Renal cortical epithelial cell (primary cell): ENCODE data around the gene ANO9. TPM values are rescaled to one million over a fixed set of nuclear protein-coding genes. Genes with fewer than 3 reads are reported as not detected.

Experiments used
- DNase-seq: peaks from one replicate; pipeline ENCODE4 v3.0.0-alpha.2; 2011; ENCODE audit warnings: low read depth
- total RNA-seq: library from RNA; depleted of rRNA; stranded (reverse); fragments of >200 nt; gene quantifications from 2 replicates; pipeline ENCODE4 v1.2.3, GENCODE V29; 2014

ANO9 gene
- total RNA-seq, 1 donor from 2014 or later: 10.8 TPM

DNA sequence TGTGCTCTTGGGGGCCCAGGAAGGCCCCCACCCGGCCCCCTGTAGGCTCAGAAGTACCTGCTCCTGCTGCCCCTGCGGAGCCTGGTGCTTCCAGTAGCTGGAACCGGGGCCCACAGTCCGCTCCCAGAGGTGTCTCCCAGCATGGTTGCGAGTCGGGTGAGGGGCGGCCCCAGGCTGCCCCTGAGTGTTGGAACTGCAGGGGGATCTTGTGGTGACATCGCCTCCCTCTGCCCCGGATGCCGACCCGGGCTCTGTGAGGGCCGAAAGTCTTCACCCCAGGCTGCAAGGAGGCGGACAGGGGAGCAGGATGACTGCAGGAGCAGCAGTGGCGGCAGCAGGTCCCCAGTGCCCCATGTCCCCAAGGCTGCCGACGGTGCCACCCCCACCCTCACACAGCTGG is 57.3 kb downstream of the ANO9 start:
- no peak for DNase-seq

DNA sequence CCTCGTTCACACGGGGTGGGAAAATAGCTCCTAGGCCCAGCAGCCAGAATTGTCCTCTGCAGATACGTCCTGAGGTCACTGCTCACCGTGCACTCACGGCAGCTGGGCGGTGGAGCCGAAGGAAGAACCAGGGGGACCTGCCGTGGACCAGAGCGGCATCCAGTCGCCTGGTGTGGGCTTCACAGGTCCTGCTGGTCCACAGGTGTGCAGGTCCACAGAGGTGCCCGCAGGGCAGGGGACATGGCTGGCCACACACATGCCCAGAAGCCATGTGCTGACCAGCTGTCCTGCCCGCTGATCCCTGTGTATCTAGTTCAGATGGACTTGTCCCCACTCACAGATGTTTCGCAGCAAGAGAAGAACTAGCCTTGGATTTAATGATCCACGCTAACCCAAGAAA is 58.4 kb downstream of the ANO9 start:
- no peak for DNase-seq

DNA sequence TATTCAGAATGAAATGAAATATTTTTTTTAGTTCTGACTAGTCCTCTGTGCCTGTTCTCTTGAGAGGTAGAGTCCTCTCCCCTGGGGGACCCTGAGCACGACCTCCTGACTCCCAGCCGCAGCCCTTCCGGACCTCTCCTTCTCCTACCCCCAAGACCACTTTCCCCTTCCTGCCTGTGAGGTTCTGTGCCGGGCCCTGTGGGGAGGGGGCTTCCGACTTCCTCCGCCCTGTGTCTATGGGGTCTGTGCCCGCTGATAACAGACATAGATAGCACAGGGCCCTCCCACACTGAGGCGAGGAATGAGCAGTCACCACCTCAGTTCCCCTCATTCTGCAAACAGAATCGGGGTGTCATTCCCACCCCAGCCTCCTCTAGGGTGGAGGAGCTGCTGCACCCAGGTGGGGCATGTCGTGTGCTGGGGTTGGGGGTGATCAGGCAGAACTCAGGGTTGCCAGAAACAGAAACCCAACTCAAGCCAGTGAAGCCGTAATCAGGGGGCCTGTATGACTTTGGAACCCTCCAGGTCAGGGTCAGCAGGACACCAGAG is 59.7 kb downstream of the ANO9 start:
- DNase-seq: no peak

DNA sequence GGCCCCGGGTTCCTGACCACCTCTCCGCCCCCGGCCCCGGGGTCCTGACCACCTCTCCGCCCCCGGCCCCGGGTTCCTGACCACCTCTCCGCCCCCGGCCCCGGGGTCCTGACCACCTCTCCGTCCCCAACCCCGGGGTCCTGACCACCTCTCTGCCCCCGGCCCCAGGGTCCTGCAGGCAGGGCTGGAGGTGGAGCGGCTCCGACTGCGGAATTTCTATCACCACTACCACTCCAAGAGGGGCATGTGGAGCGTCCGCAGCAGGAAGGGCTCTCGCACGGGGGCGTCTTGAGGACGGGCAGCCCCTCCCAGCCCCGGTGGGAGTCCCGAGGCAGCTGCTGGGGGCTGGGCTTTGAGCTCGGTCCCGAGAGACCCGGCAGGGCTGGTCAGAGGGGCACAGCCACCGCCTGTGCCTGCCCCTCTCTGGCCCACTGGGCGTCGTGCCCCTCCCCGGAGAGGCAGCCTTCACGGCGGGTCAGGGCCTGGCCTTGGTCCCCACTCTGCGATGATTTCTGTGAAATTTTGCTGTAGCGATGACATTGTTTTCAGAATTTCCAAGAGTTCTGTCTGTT is 60.2 kb downstream of the ANO9 start:
- DNase-seq: no peak

DNA sequence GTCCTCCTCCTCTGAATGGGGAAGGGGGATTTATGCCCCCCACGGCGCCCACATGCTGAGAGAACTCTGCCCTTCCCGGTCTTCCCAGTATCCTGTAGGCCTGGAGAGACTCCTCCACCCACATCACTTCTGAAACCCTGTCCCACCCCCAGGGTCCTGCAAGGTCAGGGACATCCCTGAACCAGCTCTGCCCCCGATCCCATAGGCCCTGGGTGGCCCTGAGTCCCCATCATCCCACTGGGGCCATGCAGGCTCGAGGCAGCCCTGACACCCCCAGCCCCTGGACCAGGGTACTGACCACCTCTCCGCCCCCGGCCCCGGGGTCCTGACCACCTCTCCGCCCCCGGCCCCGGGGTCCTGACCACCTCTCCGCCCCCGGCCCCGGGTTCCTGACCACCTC is 60.8 kb downstream of the ANO9 start:
- DNase-seq: no peak

DNA sequence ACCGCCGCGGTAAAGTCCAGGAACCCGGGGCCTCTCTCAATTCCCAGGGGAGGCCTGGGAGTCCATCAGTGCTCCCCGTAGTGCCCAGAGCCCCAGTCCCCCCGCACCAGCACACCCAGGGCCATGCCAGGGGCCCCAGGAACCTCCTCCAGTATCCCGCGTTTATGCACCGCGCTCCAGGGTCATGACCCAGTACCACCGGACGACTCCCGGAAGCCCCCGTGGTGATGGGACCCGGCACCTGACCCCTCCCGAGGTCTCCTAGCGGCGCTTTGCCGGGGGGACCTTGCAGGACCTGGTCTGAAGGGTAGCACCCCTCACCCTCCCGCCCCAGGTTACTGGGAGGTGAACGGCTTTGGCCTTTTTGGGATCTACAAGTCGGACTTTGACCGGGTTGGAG is 61.3 kb downstream of the ANO9 start:
- DNase-seq: no peak

DNA sequence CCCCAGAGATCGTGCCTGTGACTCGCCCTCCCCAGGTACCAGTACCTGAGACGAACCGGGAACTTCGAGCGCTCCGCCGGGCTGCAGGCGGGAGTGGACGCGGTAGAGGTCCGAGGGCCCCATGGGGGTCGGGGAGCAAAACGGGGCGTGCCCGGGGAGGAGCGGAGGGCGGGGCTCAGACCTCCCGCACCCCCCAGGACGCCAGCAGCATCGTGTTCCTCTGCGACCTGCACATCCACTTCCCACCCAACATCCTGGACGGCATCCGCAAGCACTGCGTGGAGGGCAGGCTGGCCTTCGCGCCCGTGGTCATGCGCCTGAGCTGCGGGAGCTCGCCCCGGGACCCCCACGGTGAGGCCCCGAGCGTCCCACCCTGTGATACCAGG is 61.7 kb downstream of the ANO9 start:
- DNase-seq: no peak

DNA sequence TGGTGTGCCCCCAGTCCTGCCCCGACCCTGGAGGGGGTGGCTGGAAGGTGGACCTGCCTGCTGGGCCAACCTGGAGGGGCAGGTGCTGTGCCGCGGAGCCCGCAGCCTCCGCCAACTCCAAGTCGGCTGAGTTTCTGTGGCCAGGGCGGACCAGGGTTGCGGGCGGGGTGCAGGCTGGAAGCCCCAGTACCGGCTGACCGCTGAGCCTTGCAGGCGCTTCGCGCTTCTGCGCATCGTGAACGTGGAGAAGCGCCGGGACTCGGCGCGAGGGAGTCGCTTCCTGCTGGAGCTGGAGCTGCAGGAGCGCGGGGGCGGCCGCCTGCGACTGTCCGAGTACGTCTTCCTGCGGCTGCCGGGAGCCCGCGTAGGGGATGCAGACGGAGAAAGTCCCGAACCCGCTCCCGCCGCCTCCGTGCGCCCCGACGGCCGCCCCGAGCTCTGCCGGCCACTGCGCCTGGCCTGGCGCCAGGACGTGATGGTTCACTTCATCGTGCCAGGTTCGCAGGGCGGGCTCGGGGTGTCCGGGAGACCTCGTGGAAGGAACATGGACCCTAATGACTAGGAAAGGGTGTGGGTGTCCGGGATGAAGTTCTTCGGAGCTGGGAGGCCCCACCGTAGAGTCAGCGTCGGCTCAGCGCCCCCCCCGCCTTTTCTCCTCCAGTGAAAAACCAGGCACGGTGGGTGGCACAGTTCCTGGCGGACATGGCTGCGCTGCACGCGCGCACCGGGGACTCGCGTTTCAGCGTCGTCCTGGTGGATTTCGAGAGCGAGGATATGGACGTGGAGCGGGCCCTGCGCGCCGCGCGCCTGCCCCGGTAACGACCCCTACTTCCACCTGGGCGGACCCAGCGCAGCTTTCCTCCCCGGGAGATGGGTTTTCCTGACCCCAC is 62.4 kb downstream of the ANO9 start:
- DNase-seq: no peak

DNA sequence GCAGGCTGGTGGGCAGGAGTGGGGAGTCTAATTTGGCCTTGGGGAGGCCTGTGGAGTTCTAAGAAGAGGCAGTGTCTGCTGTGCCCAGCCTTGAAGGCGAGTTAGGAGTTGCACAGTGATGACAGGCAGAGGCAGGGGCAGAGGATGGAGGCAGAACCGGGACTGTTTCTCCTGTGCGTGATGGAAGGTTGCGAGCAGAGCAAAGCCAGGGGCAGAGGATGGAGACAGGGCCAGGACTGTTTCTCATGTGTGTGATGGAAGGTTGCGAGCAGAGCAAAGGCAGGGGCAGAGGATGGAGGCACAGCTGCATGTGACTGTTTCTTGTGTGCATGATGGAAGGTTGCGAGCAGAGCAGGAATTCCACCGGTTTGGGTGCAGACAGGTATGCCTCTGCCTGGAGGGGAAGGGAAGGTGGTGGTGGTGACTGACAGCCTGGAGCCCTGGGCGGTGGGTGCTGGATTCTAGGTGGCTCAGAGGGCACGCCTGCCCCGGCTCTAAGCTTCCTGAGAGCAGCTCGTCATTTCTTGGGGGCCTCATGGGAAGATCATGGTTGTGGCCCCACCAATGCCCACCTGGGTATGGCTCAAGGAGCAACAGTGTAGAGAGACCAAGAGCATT is 63.8 kb downstream of the ANO9 start:
- DNase-seq: no peak

DNA sequence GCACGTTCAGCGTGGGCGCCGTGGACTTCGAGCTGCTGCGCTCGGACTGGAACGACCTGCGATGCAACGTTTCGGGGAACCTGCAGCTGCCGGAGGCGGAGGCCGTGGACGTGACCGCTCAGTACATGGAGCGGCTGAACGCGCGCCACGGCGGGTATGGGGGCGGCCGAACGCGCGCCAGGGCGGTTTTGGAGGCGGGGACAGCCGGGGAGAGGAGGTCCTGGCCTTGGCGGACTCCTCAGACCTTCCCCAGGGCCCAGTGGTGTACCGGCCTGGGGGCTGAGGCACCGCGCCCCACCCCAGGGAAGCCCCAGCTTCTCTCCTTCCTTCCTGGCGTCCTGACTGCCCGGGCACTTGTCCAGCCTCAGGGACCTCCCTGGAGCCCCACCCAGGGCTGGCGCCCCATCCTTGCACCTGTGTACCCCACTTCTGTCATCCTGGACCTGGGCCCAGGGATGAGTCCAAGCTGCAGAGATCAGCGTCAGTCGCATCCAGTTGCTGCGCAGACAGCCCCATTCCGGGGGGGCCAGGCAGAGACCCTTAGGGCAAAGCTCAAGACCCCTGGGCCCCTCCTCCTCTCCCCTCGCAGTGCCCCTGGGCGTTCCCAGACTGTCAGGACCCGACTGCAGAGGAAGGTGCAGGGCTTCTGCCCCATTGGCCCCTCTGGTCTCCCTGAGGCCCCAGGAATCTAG is 64.5 kb downstream of the ANO9 start:
- no peak for DNase-seq

DNA sequence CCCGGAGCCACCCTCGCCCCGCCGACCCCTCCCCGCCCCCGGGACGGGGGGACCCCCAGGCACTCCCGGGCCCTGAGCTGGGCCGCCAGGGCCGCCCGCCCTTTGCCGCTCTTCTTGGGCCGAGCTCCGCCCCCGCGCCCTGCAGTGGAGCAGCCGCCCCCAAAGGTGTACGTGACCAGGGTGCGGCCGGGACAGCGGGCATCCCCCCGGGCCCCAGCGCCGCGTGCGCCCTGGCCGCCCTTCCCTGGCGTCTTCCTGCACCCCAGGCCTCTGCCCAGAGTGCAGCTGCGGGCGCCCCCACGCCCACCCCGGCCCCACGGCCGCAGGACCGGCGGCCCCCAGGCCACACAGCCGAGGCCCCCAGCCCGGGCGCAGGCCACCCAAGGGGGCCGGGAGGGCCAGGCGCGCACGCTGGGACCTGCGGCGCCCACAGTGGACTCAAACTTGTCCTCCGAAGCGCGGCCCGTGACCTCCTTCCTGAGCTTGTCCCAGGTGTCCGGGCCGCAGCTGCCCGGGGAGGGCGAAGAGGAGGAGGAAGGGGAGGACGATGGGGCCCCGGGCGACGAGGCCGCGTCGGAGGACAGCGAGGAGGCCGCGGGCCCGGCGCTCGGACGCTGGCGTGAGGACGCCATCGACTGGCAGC is 65.2 kb downstream of the ANO9 start:
- no peak for DNase-seq

DNA sequence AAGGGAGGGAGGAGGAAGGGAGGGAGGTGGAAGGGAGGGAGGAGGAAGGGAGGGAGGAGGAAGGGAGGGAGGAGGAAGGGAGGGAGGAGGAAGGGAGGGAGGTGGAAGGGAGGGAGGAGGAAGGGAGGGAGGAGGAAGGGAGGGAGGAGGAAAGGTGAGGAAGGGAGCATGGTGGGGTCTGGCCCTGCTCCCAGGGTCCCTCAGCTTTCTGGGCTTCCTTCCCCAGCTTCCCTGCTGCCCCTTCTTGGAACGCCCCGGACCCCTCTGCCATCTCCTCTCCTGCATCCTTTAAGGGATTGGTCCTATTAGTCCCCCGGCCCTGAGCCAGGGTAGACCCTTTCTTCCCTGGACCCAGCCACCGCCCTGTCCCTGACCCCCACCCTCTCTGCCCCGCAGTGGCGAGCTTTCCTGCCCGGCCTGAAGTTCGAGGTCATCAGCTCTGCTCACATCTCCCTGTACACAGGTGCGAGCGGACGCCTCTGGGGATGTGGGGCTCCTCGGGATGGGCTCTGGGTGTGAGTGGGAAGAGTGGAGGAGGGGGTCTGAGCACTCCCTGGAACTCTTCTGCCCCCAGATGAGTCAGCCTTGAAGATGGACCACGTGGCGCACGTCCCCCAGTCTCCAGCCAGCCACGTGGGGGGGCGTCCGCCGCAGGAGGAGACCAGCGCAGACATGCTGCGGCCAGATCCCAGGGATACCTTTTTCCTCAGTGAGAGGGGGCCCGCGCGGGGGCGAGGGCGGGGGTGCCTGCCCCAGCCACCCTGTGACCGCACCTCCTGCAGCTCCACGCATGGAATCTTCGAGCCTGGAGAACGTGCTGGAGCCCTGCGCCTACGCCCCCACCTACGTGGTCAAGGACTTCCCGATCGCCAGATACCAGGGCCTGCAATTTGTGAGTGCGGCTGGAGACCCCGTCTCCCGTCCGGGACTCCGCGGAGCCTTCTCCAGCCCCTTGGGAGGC is 66.5 kb downstream of the ANO9 start:
- no peak for DNase-seq

DNA sequence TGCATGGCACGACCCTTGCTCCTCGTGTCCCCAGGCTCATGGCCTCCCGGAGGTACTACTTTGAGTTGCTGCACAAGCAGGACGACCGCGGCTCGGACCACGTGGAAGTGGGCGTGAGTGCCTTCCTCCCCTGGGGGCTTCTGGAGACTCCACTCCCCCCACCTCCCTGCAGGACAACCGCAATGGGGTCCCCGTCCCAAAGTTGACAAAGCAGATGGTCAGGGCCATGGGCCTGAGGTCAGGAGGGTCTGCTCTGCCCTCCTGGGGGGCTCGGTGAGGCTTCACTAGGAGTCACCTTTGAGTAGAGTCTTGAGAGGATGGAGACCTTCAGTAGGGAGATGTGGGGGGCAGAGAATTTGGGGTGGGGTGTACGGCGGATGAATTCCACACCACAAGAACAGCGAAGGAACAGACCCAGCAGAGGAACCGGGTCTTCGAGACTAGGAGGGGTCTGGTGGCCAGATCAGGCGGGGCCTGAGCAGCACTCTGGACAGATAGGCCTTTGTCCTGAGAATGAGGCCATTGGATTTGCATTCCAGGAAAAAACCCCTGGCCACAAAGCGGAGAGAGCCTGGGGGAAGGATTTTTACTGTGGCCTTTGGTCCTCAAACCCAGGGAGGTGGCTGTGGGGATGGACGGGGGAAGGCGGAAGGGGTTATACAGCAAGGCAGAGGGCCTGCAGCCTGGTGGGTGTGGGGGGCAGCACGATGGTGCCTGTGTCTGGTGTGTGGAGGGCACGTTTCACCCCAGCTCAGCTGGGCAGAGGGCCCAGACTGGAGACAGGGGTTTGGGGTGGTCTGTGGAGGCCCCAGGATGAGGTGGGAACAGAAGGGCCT is 67.9 kb downstream of the ANO9 start:
- no peak for DNase-seq

DNA sequence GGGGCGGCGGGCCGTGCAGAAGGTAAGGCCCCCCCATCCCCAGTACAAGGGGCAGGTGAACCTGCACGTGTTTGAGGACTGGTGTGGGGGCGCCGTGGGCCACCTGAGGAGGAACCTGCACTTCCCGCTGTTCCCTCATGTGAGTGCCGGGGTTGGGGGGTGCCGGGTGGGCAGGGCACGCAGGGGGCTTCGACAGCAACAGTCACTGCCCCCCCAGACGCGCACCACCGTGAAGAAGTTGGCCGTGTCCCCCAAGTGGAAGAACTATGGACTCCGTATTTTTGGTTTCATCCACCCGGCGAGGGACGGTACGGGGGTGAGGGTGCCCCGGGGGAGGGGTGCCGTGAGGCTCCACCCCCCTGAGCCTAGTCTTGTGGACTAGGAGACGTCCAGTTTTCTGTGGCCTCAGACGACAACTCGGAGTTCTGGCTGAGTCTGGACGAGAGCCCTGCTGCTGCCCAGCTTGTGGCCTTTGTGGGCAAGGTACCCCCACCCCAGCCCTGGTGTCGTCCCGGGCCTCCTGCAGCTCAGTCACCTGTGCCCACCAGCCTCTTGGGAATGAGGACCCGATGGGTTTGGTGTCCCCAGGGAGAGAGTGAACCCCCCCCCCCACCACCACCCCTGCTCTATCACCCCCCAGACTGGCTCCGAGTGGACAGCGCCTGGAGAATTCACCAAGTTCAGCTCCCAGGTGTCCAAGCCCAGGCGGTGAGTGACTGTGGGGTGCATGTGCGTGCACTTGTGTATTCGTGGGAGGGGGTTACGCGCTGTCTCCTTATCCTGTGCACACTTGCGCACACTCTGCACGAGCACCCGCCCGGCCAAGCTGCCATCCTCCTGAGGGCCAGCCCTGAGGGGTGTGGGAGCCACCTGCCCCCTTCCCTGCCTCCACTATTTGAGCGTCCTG is 68.7 kb downstream of the ANO9 start:
- DNase-seq: no peak

DNA sequence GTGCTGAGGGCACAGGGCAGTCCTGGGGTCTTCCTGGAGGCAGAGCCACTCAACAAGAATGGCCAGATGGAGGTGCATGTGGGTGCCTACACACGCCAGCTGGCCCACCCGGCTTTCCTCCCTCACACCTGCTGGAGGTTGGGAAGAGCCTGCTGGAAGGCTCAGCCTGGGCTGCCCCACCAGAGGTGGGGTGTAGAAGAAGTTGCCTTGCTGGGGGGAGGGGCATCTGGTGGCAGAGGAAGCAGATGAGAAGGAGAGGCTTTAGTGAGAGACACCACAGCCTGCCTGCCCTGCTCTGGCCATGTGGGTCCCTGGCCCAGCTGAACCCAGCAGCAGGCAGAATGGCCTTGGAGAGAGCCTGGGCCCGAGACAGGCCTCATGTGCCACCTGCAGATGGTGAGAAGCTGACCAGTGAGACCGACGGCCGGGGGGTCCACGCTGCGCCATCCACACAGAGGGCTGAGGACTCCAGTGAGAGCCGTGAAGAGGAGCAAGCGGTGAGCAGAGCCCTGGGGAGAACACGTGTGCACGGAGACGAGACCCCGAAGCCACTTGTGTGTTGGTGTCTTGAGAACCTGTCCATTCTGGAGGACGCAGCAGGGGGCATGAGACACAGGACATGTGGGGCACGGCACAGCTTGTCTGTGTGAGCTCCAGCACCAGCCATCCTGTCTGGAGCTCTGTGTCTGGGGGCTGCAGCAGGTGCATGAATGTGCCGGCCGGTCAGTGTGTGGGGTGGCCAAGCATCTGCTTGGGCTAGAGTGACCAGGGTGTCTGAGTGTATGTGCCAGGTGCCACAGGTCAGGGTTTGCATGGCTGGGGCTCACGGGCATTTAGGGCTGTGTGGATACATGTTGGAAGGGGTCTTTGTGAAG is 69.9 kb downstream of the ANO9 start:
- no peak for DNase-seq

DNA sequence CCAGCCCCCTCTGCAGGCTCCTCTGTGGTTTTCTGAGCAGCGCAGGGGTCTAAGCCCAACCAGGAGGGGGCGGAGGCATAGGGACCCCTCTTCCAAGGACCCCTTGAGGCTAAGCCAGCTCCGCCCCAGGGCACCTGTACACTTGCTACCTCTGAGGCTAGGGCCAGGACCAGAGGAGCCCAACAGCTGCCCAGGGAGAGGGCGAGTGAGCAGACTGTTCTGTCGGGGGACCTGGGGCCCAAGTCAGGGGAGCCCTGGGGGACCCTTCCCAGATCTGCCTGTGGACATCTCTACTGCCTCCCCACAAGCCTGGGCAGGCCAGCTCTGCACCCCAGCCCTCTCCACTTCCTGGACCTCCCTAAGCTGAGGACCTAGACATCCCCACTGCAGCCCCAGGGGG is 70.8 kb downstream of the ANO9 start:
- DNase-seq: no peak

DNA sequence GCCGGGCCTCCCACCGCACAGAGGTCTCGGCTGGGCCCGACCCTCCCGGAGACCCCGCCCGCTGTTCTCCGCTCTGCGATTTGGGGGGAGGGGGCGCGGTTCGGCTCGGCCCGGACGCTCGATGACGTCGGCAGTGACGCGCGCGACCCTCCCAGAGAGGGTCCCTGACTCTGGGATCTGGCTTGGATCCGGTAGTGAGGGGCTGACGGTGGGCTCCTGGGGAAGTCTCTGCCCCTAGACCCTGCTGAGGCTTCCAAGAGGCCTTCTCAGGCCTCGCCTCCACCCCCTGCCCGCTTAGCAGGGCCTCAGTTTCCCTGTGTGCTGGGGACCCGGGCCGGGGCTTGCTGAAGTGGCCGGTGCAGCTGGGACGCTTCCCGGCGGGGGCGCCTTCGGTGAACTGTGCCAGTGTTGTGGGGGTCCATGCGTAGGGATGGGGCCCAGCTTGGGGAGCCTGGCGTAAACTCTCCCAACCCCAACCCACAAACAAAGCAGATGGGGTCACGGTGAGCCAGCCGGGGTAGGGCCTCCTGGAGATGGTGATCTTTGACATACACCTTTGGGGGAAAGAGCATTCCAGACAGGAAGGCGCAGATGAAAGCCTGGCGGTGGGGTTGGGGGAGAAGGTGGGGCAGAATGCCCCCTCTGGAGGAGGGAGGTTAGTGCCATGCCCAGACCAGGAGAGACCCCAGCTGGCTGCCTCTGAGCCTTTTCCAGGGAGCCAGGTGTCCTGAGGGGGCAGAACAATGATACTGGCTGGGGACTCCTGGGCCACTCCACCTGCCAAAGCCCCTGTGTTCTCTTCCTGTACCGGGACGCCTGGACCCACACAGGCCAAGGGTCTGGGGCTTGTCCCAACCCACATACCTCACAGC is 71.5 kb downstream of the ANO9 start:
- DNase-seq: no peak
